K562 (cell line): ENCODE results near the gene GNAI3. TPM values are rescaled to one million over a fixed set of nuclear protein-coding genes. Genes with fewer than 3 reads are reported as not detected.

Experiments
- ATAC-seq: fragments of 200-7000 bp; cut with Tn5 transposase; 3 replicates; pipeline ENCODE4 v1.9.1; 2020; ENCODE audit warnings: moderate library complexity
- BruUV-seq: library from RNA; stranded (reverse); fragments of 400-500 nt; replicated peaks from 2 replicates; lab custom pipeline; 2021; lab: Mats Ljungman, UMichigan
- CTCF ChIA-PET: fragments of 300-600 bp; formaldehyde crosslinking; extraction: SDS; loops from one replicate; lab custom pipeline; 2021; ENCODE audit warnings: low intra/inter-chr PET ratio; lab: Yijun Ruan, JAX
- POLR2A ChIA-PET: fragments of 300-600, 350-650 bp; sonication (Branson Sonifier 250); formaldehyde crosslinking; extraction: SDS; loops from one replicate; lab custom pipeline; 2021; ENCODE audit warnings: antibody characterized with exemption, inconsistent platforms; lab: Yijun Ruan, JAX
- DNase-seq, 4 experiments: peaks; one replicate each; pipeline versions ENCODE4 v3.0.0 to v3.0.0-alpha.2; 2011 to 2018; ENCODE audit warnings: low spot score in 3 of 4, mixed read lengths in 3 of 4; ENCODE audit errors: extremely low read depth in 1 of 4
- FAIRE-seq: peaks from 2 replicates; lab custom pipeline; 2011; peaks lifted over from hg19 to GRCh38; lab: Jason Lieb, UNC
- H2AFZ ChIP-seq: 2 replicates; pipeline ENCODE4 v1.6.0; 2011; ENCODE audit warnings: low read depth, low read length, control low read depth, inconsistent platforms
- H3K27ac ChIP-seq: fragments of 200-600 bp; 3 replicates; pipeline ENCODE4 v1.8.0; 2011; ENCODE audit warnings: low read depth, mild to moderate bottlenecking, control low read depth, inconsistent platforms, low read length, moderate library complexity, mixed read lengths; ENCODE audit errors: extremely low read depth
- H3K27me3 ChIP-seq, 2 experiments: fragments of 300-600 bp in 1 of 2; 2 replicates in 1 of 2; 3 replicates in 1 of 2; pipeline versions ENCODE4 v1.6.0 to v1.8.0; 2011; ENCODE audit warnings: inconsistent platforms in 2 of 2, low read length in 2 of 2, mild to moderate bottlenecking in 1 of 2, mixed read lengths in 1 of 2, moderate library complexity in 1 of 2; ENCODE audit not compliant: control insufficient read depth in 2 of 2, insufficient read depth in 2 of 2
- H3K36me3 ChIP-seq: fragments of 300-600 bp; 3 replicates; pipeline ENCODE4 v1.8.0; 2011; ENCODE audit warnings: mild to moderate bottlenecking, low read length, inconsistent platforms; ENCODE audit not compliant: control insufficient read depth, insufficient read depth
- H3K4me1 ChIP-seq, 2 experiments: fragments of 200-600 bp in 1 of 2; replicated peaks in 1 of 2; 2 replicates in 1 of 2; 3 replicates in 1 of 2; pipeline versions ENCODE4 v1.5.1 to v1.8.0; 2011; ENCODE audit warnings: inconsistent platforms in 2 of 2, low read length in 2 of 2, mild to moderate bottlenecking in 1 of 2, mixed read lengths in 1 of 2, moderate library complexity in 1 of 2; ENCODE audit not compliant: control insufficient read depth in 2 of 2, insufficient read depth in 2 of 2
- H3K4me2 ChIP-seq: 2 replicates; pipeline ENCODE4 v1.6.1; 2011; ENCODE audit warnings: low read length, control low read depth, inconsistent platforms, mixed read lengths; ENCODE audit not compliant: insufficient read depth
- H3K4me3 ChIP-seq: fragments of 200-600 bp; sonication (generic), shearing (Covaris generic); 2 replicates; pipeline ENCODE4 v1.5.1; 2016; ENCODE audit warnings: control low read depth, inconsistent platforms
- H3K79me2 ChIP-seq: fragments of 200-600 bp; 3 replicates; pipeline ENCODE4 v1.8.0; 2011; ENCODE audit warnings: low read length, inconsistent platforms; ENCODE audit not compliant: control insufficient read depth, insufficient read depth
- H3K9ac ChIP-seq, 2 experiments: 2 replicates each; pipeline versions ENCODE4 v1.6.0 to v1.6.1; 2011; ENCODE audit warnings: low read depth in 2 of 2, low read length in 2 of 2, control low read depth in 1 of 2, inconsistent platforms in 1 of 2, mild to moderate bottlenecking in 1 of 2, mixed read lengths in 1 of 2; ENCODE audit not compliant: insufficient read depth in 1 of 2
- H3K9me1 ChIP-seq: one replicate; pipeline ENCODE4 v1.6.0; 2011; ENCODE audit warnings: inconsistent platforms, mild to moderate bottlenecking, low read length, moderate library complexity; ENCODE audit not compliant: control insufficient read depth, insufficient read depth
- H3K9me3 ChIP-seq: replicated peaks from 2 replicates; pipeline ENCODE4 v1.5.1; 2011; ENCODE audit warnings: low read depth, low read length, inconsistent platforms; ENCODE audit not compliant: control insufficient read depth, insufficient read depth
- H4K20me1 ChIP-seq: replicated peaks from 2 replicates; pipeline ENCODE4 v1.6.1; 2011; ENCODE audit warnings: low read length, inconsistent platforms, mixed read lengths; ENCODE audit not compliant: control insufficient read depth, insufficient read depth
- CREBBP ChIP-seq: IDR thresholded peaks from one replicate; pipeline ENCODE4 v1.6.1; 2012; ENCODE audit warnings: low read depth, mild to moderate bottlenecking, control low read depth, inconsistent platforms, low read length
- EZH2 ChIP-seq: IDR thresholded peaks from 2 replicates; pipeline ENCODE4 v1.6.1; 2012; ENCODE audit warnings: low read depth, mild to moderate bottlenecking, inconsistent platforms, low read length, borderline replicate concordance
- PCBP2 ChIP-seq: fragments of 200-400 bp; formaldehyde crosslinking; IDR thresholded peaks from 2 replicates; pipeline ENCODE4 v1.6.1; 2018; ENCODE audit warnings: low read length, low read depth, mild to moderate bottlenecking, moderate library complexity; ENCODE audit not compliant: poor library complexity, severe bottlenecking
- XRCC3 ChIP-seq: fragments of 450-650 bp; IDR thresholded peaks from 2 replicates; pipeline ENCODE4 v1.6.1; 2017; ENCODE audit warnings: mild to moderate bottlenecking, moderate library complexity
- ZBTB1 ChIP-seq: sonication (generic); formaldehyde crosslinking; IDR thresholded peaks from 2 replicates; pipeline ENCODE4 v1.8.1; 2023; ENCODE audit warnings: missing genetic modification reagents, low read depth, mild to moderate bottlenecking, borderline replicate concordance
- ZKSCAN1 ChIP-seq: fragments of 150-350 bp; IDR thresholded peaks from 2 replicates; pipeline ENCODE4 v1.6.1; 2016; ENCODE audit warnings: low read depth, low read length
- ZNF584 ChIP-seq: fragments of 200-800 bp; sonication (Bioruptor generic); IDR thresholded peaks from 2 replicates; pipeline ENCODE4 v1.6.1; 2016; ENCODE audit warnings: low read depth, mild to moderate bottlenecking, missing genetic modification characterization, missing compliant biosample characterization
- WGBS: fragments of 100-300 bp; shearing (Covaris generic); methylation state at CpG from one replicate; pipeline ENCODE4 v1.1.6; 2016; ENCODE audit warnings: low coverage, mixed read lengths; ENCODE audit not compliant: insufficient coverage; ENCODE audit errors: missing lambda C conversion rate; 5-methylcytosine and 5-hydroxymethylcytosine counted together
- in situ Hi-C: fragments of 300-500 bp; cut with MboI; formaldehyde crosslinking; loops from 4 replicates; pipeline ENCODE4 v1.15.0; 2018; ENCODE audit warnings: inconsistent platforms, mixed read lengths
- intact Hi-C: fragments of 100-400 bp; cut with micrococcal nuclease; formaldehyde crosslinking; loops from 2 replicates; pipeline ENCODE4 v1.14.2; 2022
- polyA plus RNA-seq, 8 experiments: library from polyadenylated mRNA; depleted of rRNA in 4 of 8; stranded (reverse) in 5 of 8; unstranded in 3 of 8; fragments of >200 nt; fragmentation: Nextera tagmentation in 2 of 8; fragmentation: Illumina TruSeq in 1 of 8; extraction: Ambion mirVana in 2 of 8; extraction: Trizol in 1 of 8; gene quantifications; 2 replicates each; pipeline versions ENCODE4 v1.2.1 to v1.2.3, GENCODE V29; 2011 to 2014; ENCODE audit warnings: inconsistent platforms in 1 of 8, missing spikeins in 1 of 8
- total RNA-seq, 7 experiments: library from RNA; depleted of rRNA in 6 of 7; stranded (reverse); fragments of >200 nt in 6 of 7; fragmentation: Illumina TruSeq in 2 of 7; extraction: Trizol in 2 of 7; gene quantifications; 2 replicates each; pipeline versions ENCODE4 v1.2.1 to v1.2.3, GENCODE V29; 2011 to 2021; ENCODE audit warnings: low replicate concordance in 1 of 7

Gene GNAI3
- total and polyA plus RNA-seq, 9 of the 15 experiments (the other 6 are each of a cell fraction or from before 2014, with no cell fraction given), result 6.3 to 13.2 (median 8.9) TPM

- TF ChIP-seq EZH2 (peak; percentile 86; the same call in 1 of the 2 replicates), ZNF584 (CRISPR knock-in tag) (no peak), PCBP2 (no peak), XRCC3 (no peak)
- TF ChIP-seq, all 486 proteins: peak for 1
Measured at GRCh38 chr1:109522026-109522425, 26.4 kb upstream of the GNAI3 start (continued).

GRCh38 chr1:109523706-109524105 lies 24.7 kb upstream of the GNAI3 start:
- WGBS, result 4% methylated on average over 2 of the region's 2 CpGs

More at GRCh38 chr1:109523706-109524105, 24.7 kb upstream of the GNAI3 start:
- Histone ChIP-seq H3K79me2 (no peaks in the 10 kb centered on the region), H3K4me2 (no peak overlapping the region), H3K9ac (no peak overlapping the region), H4K20me1 (no peaks in the 10 kb centered on the region), H3K4me3 (no peak overlapping the region), H2AFZ (no peak overlapping the region), H3K27me3 (peaks cover 44 to 54% of the 10 kb centered on the region in 2 experiments), H3K9me1 (no peaks in the 10 kb centered on the region), H3K4me1 (no peaks in the 10 kb centered on the region; a peak in 1 of 5 replicates), H3K36me3 (no peaks in the 10 kb centered on the region), H3K9me3 (no peaks in the 10 kb centered on the region), H3K27ac (no peak overlapping the region)
- ChIA-PET POLR2A (interaction anchor here (1.2 kb wide), 1 partner anchor 33 kb away, joined by 3 read pairs; no protein-coding TSS in a partner anchor), CTCF (no interaction called here)
- intact Hi-C loops (no loop called here), in situ Hi-C loops (no loop called here)
- BruUV-seq, result no TSS peak
- FAIRE-seq, result no peak
- DNase-seq, result no peak
- TF ChIP-seq ZKSCAN1 (0 out of 2 replicates have a peak, but pooled peaks have one; percentile 28), CREBBP (no peak), ZBTB1 (peak; percentile 65; the same call in 1 of the 2 replicates)
- ATAC-seq, result no peak
